WTC11 (cell line): ENCODE data around the gene TBC1D22A.

ENCODE experiments used
- CBFB ChIP-seq: sonication (generic); formaldehyde crosslinking; IDR thresholded peaks from 2 replicates; pipeline ENCODE4 v1.8.1; 2022; ENCODE audit warnings: mild to moderate bottlenecking, low read depth, missing genetic modification reagents
- CTCF ChIP-seq: fragments of 200-600 bp; IDR thresholded peaks from 2 replicates; pipeline ENCODE4 v1.8.0; 2022; ENCODE audit warnings: antibody characterized with exemption
- PRRX2 ChIP-seq: fragments of 250-450 bp; sonication (Bioruptor Pico); IDR thresholded peaks from 2 replicates; pipeline ENCODE4 v1.8.0; 2021; ENCODE audit warnings: mild to moderate bottlenecking
- STAT6 ChIP-seq: sonication (generic); formaldehyde crosslinking; conservative IDR thresholded peaks from 2 replicates; pipeline ENCODE4 v1.8.1; 2023; ENCODE audit warnings: mild to moderate bottlenecking, low read depth, missing genetic modification reagents, moderate library complexity
- TP53 ChIP-seq: sonication (generic); formaldehyde crosslinking; IDR thresholded peaks from 2 replicates; pipeline ENCODE4 v1.8.1; 2023; ENCODE audit warnings: mild to moderate bottlenecking, missing genetic modification reagents

GRCh38 chr22:46858181-46858771 lies 95.8 kb downstream of the TBC1D22A start:
- no peak for TF ChIP-seq TP53 (CRISPR knock-in tag)
- TF ChIP-seq STAT6, result no peak
- no peak for TF ChIP-seq CBFB (CRISPR knock-in tag)
- no peak for TF ChIP-seq CTCF
- no peak for TF ChIP-seq PRRX2 (CRISPR knock-in tag)
